MCF 10A (cell line): ENCODE results near the gene APOA4. TPM values are rescaled to one million over a fixed set of nuclear protein-coding genes. Genes with fewer than 3 reads are reported as not detected.

Source experiments
- BruUV-seq: library from RNA; stranded (reverse); fragments of 400-500 nt; replicated peaks from 2 replicates; lab custom pipeline; 2021; lab: Mats Ljungman, UMichigan
- CTCF ChIA-PET: fragments of 300-600 bp; sonication (Branson Sonifier 250); formaldehyde crosslinking; extraction: SDS; loops from one replicate; lab custom pipeline; 2021; ENCODE audit warnings: antibody characterized with exemption, inconsistent platforms; lab: Yijun Ruan, JAX
- POLR2A ChIA-PET: fragments of 300-600, 350-650 bp; sonication (Branson Sonifier 250); formaldehyde crosslinking; extraction: SDS; loops from one replicate; lab custom pipeline; 2020; ENCODE audit warnings: antibody characterized with exemption, inconsistent platforms; lab: Yijun Ruan, JAX
- DNase-seq: peaks from one replicate; pipeline ENCODE4 v3.0.0-alpha.2; 2018; ENCODE audit not compliant: unreplicated experiment
- H3K27ac Mint-ChIP-seq: one replicate; pipeline ENCODE4 v1.8.0; 2022; ENCODE audit warnings: mild to moderate bottlenecking, low read depth, mixed read lengths; ENCODE audit not compliant: unreplicated experiment
- H3K27me3 Mint-ChIP-seq: one replicate; pipeline ENCODE4 v1.8.0; 2022; ENCODE audit warnings: mixed read lengths; ENCODE audit not compliant: insufficient read depth, unreplicated experiment
- H3K36me3 Mint-ChIP-seq: one replicate; pipeline ENCODE4 v1.8.0; 2022; ENCODE audit warnings: mild to moderate bottlenecking, moderate library complexity, mixed read lengths; ENCODE audit not compliant: insufficient read depth, unreplicated experiment
- H3K4me1 Mint-ChIP-seq: one replicate; pipeline ENCODE4 v1.8.0; 2022; ENCODE audit warnings: mixed read lengths; ENCODE audit not compliant: insufficient read depth, unreplicated experiment
- H3K4me3 Mint-ChIP-seq: one replicate; pipeline ENCODE4 v1.8.0; 2022; ENCODE audit warnings: mild to moderate bottlenecking, moderate library complexity, mixed read lengths; ENCODE audit not compliant: unreplicated experiment
- H3K9me3 Mint-ChIP-seq: one replicate; pipeline ENCODE4 v1.8.0; 2022; ENCODE audit warnings: mixed read lengths; ENCODE audit not compliant: unreplicated experiment
- CTCF ChIP-seq: fragments of 200-600 bp; IDR thresholded peaks from one replicate; pipeline ENCODE4 v1.8.0; 2022; ENCODE audit warnings: antibody characterized with exemption, mild to moderate bottlenecking; ENCODE audit not compliant: unreplicated experiment
- intact Hi-C: fragments of 100-400 bp; cut with micrococcal nuclease; formaldehyde crosslinking; loops from 2 replicates; pipeline ENCODE4 v1.14.1; 2022
- total RNA-seq: library from RNA; stranded (reverse); gene quantifications from 2 replicates; pipeline ENCODE4 v1.2.3, GENCODE V29; 2022

APOA4 gene
- total RNA-seq, 1 experiment from 2014 or later, result not detected

GRCh38 chr11:116777056-116777455 is 46.0 kb downstream of the APOA4 start:
- intact Hi-C loops, result no loop called here
- POLR2A ChIA-PET, result interaction anchor here (1.0 to 1.1 kb wide), 2 partner anchors 9 to 11 kb away, joined by 3 to 4 read pairs; partner anchors contain the start of gene ZPR1
- Mint-ChIP-seq H3K4me1 (peaks cover 15% of the 10 kb centered on the region), H3K4me3 (no peak overlapping the region), H3K36me3 (peaks cover 63% of the 10 kb centered on the region), H3K27me3 (no peaks in the 10 kb centered on the region), H3K9me3 (no peaks in the 10 kb centered on the region), H3K27ac (no peak overlapping the region)
- CTCF ChIA-PET, result interaction anchor here (0.6 to 1.5 kb wide), 5 partner anchors 13 to 368 kb away, joined by 3 to 6 read pairs (median 3); no protein-coding TSS in a partner anchor
- TF ChIP-seq CTCF, result no peak
- no peak for DNase-seq
- no TSS peak for BruUV-seq

- Mint-ChIP-seq H3K4me1 (peaks cover 18% of the 10 kb centered on the region), H3K27me3 (no peaks in the 10 kb centered on the region), H3K4me3 (no peak overlapping the region), H3K36me3 (peaks cover 58% of the 10 kb centered on the region), H3K9me3 (no peaks in the 10 kb centered on the region), H3K27ac (no peak overlapping the region)
- DNase-seq, result no peak
- intact Hi-C loops, result no loop called here
- no TSS peak for BruUV-seq
- no peak for TF ChIP-seq CTCF
- POLR2A ChIA-PET, result interaction anchor here (1.0 to 1.1 kb wide), 2 partner anchors 10 to 11 kb away, joined by 3 to 4 read pairs; partner anchors contain the start of gene ZPR1
- CTCF ChIA-PET, result interaction anchor here (0.6 to 1.5 kb wide), 4 partner anchors 14 to 369 kb away, joined by 3 to 6 read pairs (median 3); no protein-coding TSS in a partner anchor
Measured at GRCh38 chr11:116776522-116776984, 46.6 kb downstream of the APOA4 start.

GRCh38 chr11:116775975-116776374 is 47.1 kb downstream of the APOA4 start:
- no peak for DNase-seq
- Mint-ChIP-seq H3K36me3 (peaks cover 53% of the 10 kb centered on the region), H3K27ac (no peak overlapping the region), H3K9me3 (no peaks in the 10 kb centered on the region), H3K27me3 (no peaks in the 10 kb centered on the region), H3K4me3 (no peak overlapping the region), H3K4me1 (peaks cover 21% of the 10 kb centered on the region)
- POLR2A ChIA-PET, result interaction anchor here (1.0 to 5.8 kb wide), 3 partner anchors 10 to 12 kb away, joined by 3 to 59 read pairs (median 4); partner anchors contain the start of gene ZPR1
- intact Hi-C loops, result no loop called here
- CTCF ChIA-PET, result interaction anchor here (0.6 to 1.4 kb wide), 3 partner anchors 43 to 330 kb away, joined by 3 to 6 read pairs (median 5); no protein-coding TSS in a partner anchor
- no peak for TF ChIP-seq CTCF
- no TSS peak for BruUV-seq

GRCh38 chr11:116774661-116775060 is 48.4 kb downstream of the APOA4 start:
- ChIA-PET POLR2A (interaction anchor here (1.4 to 5.8 kb wide), 3 partner anchors 8 to 61 kb away, joined by 6 to 59 read pairs (median 14); partner anchors contain the start of gene ZPR1), CTCF (interaction anchor here (0.6 to 1.0 kb wide), 3 partner anchors 10 to 331 kb away, joined by 4 to 5 read pairs (median 4); no protein-coding TSS in a partner anchor)
- no peaks in the 10 kb centered on the region for H3K9me3 Mint-ChIP-seq
- BruUV-seq, result no TSS peak
- H3K27ac Mint-ChIP-seq, result no peak overlapping the region
- TF ChIP-seq CTCF, result no peak
- H3K27me3 Mint-ChIP-seq, result no peaks in the 10 kb centered on the region
- no peak for DNase-seq
- peaks cover 46% of the 10 kb centered on the region for H3K36me3 Mint-ChIP-seq
- no peak overlapping the region for H3K4me3 Mint-ChIP-seq
- intact Hi-C loops, result loop anchor here (5.0 kb wide), 1 partner anchor 333 kb away; no protein-coding TSS in a partner anchor
- H3K4me1 Mint-ChIP-seq, result peaks cover 25% of the 10 kb centered on the region
